Panc1 (cell line): ENCODE data around the gene PTGS2. TPM values are rescaled to one million over a fixed set of nuclear protein-coding genes. Genes with fewer than 3 reads are reported as not detected.

ENCODE experiments used
- ATAC-seq: fragments of 200-7000 bp; cut with Tn5 transposase; 2 replicates; pipeline ENCODE4 v1.9.1; 2020; ENCODE audit warnings: mild to moderate bottlenecking, moderate library complexity
- BruUV-seq: library from RNA; stranded (reverse); fragments of 400-500 nt; replicated peaks from 2 replicates; lab custom pipeline; 2021; lab: Mats Ljungman, UMichigan
- CTCF ChIA-PET: fragments of 300-600 bp; sonication (Branson Sonifier 250); formaldehyde crosslinking; loops from one replicate; lab custom pipeline; 2022; ENCODE audit warnings: antibody characterized with exemption; lab: Charles Lee
- POLR2A ChIA-PET: fragments of 300-600 bp; sonication (Branson Sonifier 250); formaldehyde crosslinking; loops from one replicate; lab custom pipeline; 2022; ENCODE audit warnings: antibody characterized with exemption; lab: Charles Lee
- DNase-seq: peaks from one replicate; pipeline ENCODE4 v3.0.0-alpha.2; 2010; ENCODE audit warnings: low read depth, low spot score
- H3K27ac ChIP-seq: 2 replicates; pipeline ENCODE4 v1.5.1; 2011; ENCODE audit warnings: mild to moderate bottlenecking, low read length, inconsistent platforms
- H3K27me3 ChIP-seq: fragments of 200-500 bp; sonication (Bioruptor generic); 2 replicates; pipeline ENCODE4 v1.6.0; 2014; ENCODE audit warnings: low read length, inconsistent platforms; ENCODE audit not compliant: control insufficient read depth, insufficient read depth
- H3K36me3 ChIP-seq: fragments of 200-500 bp; sonication (Bioruptor generic); 2 replicates; pipeline ENCODE4 v1.5.1; 2014; ENCODE audit warnings: inconsistent platforms, mild to moderate bottlenecking, low read length, moderate library complexity; ENCODE audit not compliant: control insufficient read depth, insufficient read depth
- H3K4me1 ChIP-seq: 2 replicates; pipeline ENCODE4 v1.5.1; 2011; ENCODE audit warnings: inconsistent platforms, mild to moderate bottlenecking, low read length, moderate library complexity; ENCODE audit not compliant: control insufficient read depth, insufficient read depth
- H3K4me3 ChIP-seq, 2 experiments: 2 replicates each; pipeline ENCODE4 v1.5.1; 2011 to 2012; ENCODE audit warnings: low read depth in 2 of 2, low read length in 2 of 2, mild to moderate bottlenecking in 2 of 2, inconsistent platforms in 1 of 2, moderate library complexity in 1 of 2
- H3K9me3 ChIP-seq: fragments of 200-500 bp; sonication (Bioruptor generic); 2 replicates; pipeline ENCODE4 v1.5.1; 2014; ENCODE audit warnings: low read depth, mild to moderate bottlenecking, inconsistent platforms, low read length, moderate library complexity; ENCODE audit not compliant: control insufficient read depth, insufficient read depth
- POLR2AphosphoS5 ChIP-seq: IDR thresholded peaks from 2 replicates; pipeline ENCODE4 v1.6.1; 2012; ENCODE audit warnings: mild to moderate bottlenecking, low read depth, low read length, moderate library complexity
- SIN3A ChIP-seq: IDR thresholded peaks from 2 replicates; pipeline ENCODE4 v1.6.1; 2012; ENCODE audit warnings: low read depth, mild to moderate bottlenecking, low read length, moderate library complexity, borderline replicate concordance; ENCODE audit not compliant: insufficient read depth
- TCF7L2 ChIP-seq: IDR thresholded peaks from 2 replicates; pipeline ENCODE4 v1.6.1; 2011; ENCODE audit warnings: mild to moderate bottlenecking, low read depth, low read length, inconsistent platforms
- in situ Hi-C: cut with HindIII; loops from 2 replicates; pipeline ENCODE4 v1.10.0; 2016; ENCODE audit warnings: low sequenced_read_pairs, low pct_unique_long_range_greater_than_20kb
- intact Hi-C: fragments of 100-400 bp; cut with micrococcal nuclease; formaldehyde crosslinking; loops from one replicate; pipeline ENCODE4 v1.10.0; 2022; ENCODE audit not compliant: unreplicated experiment
- total RNA-seq: library from RNA; stranded (reverse); gene quantifications from one replicate; pipeline ENCODE4 v1.2.1, GENCODE V29; 2021; ENCODE audit not compliant: unreplicated experiment
- TF ChIP-seq, protein P1 (sequence below), 2 experiments: IDR thresholded peaks; 2 replicates each; pipeline ENCODE4 v1.6.1; 2011 to 2012; ENCODE audit warnings: low read depth in 2 of 2, control low read depth in 1 of 2, low read length in 1 of 2, mild to moderate bottlenecking in 1 of 2, moderate library complexity in 1 of 2; ENCODE audit not compliant: insufficient read depth in 1 of 2
- TF ChIP-seq, protein P2 (sequence below): fragments of 450-650 bp; IDR thresholded peaks from 2 replicates; pipeline ENCODE4 v1.5.1; 2017; ENCODE audit warnings: mild to moderate bottlenecking

The PTGS2 gene
- total RNA-seq, 1 experiment from 2014 or later = not detected

DNA sequence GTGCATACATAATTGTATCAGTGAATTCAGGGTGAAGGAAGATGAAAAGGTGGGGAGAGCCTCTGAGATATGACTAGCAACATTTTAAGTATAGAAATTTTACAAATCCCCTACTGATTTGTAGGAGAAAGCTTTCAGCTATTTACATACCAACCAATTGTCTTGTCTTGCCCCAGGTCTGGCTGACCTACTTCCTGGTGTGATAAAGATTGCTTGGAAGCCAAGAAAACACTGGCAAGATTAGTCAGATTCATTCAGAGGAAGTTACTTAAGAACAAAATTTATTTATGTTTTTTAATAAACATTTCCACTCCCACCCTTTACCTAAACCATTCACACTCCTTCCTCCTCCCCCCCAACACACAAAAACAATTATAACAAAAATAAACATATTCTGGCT is 17.5 kb downstream of the PTGS2 start:
- DNase-seq (no peak), ATAC-seq (no peak)
- in situ Hi-C loops = no loop called here
- ChIA-PET POLR2A (no interaction called here), CTCF (no interaction called here)
- TF ChIP-seq POLR2AphosphoS5 (no peak), TCF7L2 (no peak), SIN3A (no peak)
- TF ChIP-seq, protein P1, sequence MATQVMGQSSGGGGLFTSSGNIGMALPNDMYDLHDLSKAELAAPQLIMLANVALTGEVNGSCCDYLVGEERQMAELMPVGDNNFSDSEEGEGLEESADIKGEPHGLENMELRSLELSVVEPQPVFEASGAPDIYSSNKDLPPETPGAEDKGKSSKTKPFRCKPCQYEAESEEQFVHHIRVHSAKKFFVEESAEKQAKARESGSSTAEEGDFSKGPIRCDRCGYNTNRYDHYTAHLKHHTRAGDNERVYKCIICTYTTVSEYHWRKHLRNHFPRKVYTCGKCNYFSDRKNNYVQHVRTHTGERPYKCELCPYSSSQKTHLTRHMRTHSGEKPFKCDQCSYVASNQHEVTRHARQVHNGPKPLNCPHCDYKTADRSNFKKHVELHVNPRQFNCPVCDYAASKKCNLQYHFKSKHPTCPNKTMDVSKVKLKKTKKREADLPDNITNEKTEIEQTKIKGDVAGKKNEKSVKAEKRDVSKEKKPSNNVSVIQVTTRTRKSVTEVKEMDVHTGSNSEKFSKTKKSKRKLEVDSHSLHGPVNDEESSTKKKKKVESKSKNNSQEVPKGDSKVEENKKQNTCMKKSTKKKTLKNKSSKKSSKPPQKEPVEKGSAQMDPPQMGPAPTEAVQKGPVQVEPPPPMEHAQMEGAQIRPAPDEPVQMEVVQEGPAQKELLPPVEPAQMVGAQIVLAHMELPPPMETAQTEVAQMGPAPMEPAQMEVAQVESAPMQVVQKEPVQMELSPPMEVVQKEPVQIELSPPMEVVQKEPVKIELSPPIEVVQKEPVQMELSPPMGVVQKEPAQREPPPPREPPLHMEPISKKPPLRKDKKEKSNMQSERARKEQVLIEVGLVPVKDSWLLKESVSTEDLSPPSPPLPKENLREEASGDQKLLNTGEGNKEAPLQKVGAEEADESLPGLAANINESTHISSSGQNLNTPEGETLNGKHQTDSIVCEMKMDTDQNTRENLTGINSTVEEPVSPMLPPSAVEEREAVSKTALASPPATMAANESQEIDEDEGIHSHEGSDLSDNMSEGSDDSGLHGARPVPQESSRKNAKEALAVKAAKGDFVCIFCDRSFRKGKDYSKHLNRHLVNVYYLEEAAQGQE (IDR thresholded peaks at IDR 0.05; ENCODE audit: insufficient read depth in 1 of 2, low read depth in 2 of 2, low read length in 1 of 2) = no peak
- TF ChIP-seq, protein P2, sequence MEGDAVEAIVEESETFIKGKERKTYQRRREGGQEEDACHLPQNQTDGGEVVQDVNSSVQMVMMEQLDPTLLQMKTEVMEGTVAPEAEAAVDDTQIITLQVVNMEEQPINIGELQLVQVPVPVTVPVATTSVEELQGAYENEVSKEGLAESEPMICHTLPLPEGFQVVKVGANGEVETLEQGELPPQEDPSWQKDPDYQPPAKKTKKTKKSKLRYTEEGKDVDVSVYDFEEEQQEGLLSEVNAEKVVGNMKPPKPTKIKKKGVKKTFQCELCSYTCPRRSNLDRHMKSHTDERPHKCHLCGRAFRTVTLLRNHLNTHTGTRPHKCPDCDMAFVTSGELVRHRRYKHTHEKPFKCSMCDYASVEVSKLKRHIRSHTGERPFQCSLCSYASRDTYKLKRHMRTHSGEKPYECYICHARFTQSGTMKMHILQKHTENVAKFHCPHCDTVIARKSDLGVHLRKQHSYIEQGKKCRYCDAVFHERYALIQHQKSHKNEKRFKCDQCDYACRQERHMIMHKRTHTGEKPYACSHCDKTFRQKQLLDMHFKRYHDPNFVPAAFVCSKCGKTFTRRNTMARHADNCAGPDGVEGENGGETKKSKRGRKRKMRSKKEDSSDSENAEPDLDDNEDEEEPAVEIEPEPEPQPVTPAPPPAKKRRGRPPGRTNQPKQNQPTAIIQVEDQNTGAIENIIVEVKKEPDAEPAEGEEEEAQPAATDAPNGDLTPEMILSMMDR = no peak
- no peaks in the 10 kb centered on the region for H3K27me3 ChIP-seq
- no peak overlapping the region for H3K27ac ChIP-seq
- no peaks in the 10 kb centered on the region for H3K9me3 ChIP-seq
- H3K4me3 ChIP-seq = no peak overlapping the region
- H3K36me3 ChIP-seq = no peaks in the 10 kb centered on the region
- no TSS peak for BruUV-seq
- no peaks in the 10 kb centered on the region for H3K4me1 ChIP-seq
- intact Hi-C loops = no loop called here

DNA sequence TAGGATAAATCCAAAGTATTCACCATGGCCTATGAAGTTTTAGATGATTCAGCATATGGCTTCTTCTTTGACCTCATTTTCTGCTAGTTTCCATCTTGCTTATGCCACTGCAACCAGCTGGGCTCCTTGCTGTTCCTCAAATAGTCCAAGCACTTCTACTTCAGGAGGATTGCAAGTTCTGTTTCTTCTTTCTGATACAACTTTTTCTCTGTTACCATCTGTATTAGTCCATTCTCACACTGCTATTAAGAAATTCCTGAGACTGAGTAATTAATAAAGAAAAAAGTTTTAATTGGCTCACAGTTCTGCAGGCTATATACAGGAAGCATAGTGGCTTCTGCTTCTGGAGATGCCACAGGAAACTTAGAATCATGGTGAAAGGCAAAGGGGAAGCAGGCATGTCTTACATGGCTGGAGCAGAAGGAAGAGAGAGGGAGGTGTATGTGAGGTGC is 20.3 kb downstream of the PTGS2 start:
- Histone ChIP-seq H3K36me3 (no peaks in the 10 kb centered on the region), H3K4me3 (no peak overlapping the region), H3K27ac (no peak overlapping the region), H3K27me3 (no peaks in the 10 kb centered on the region), H3K4me1 (no peaks in the 10 kb centered on the region), H3K9me3 (no peaks in the 10 kb centered on the region)
- ChIA-PET POLR2A (no interaction called here), CTCF (no interaction called here)
- BruUV-seq = no TSS peak
- ATAC-seq (no peak), DNase-seq (no peak)
- in situ Hi-C loops = no loop called here
- intact Hi-C loops = no loop called here
- TF ChIP-seq, protein P1 (IDR thresholded peaks at IDR 0.05; ENCODE audit: insufficient read depth in 1 of 2, low read depth in 2 of 2, low read length in 1 of 2) = no peak
- TF ChIP-seq POLR2AphosphoS5 = no peak
- no peak for TF ChIP-seq TCF7L2
- TF ChIP-seq, protein P2 = no peak
- no peak for TF ChIP-seq SIN3A
